K562 (cell line): Measurements from ENCODE around the gene SEC14L1. TPM values are rescaled to one million over a fixed set of nuclear protein-coding genes. Genes with fewer than 3 reads are reported as not detected.

Source experiments
- ATAC-seq: fragments of 200-7000 bp; cut with Tn5 transposase; 3 replicates; pipeline ENCODE4 v1.9.1; 2020; ENCODE audit warnings: moderate library complexity
- BruUV-seq: library from RNA; stranded (reverse); fragments of 400-500 nt; replicated peaks from 2 replicates; lab custom pipeline; 2021; lab: Mats Ljungman, UMichigan
- CTCF ChIA-PET: fragments of 300-600 bp; formaldehyde crosslinking; extraction: SDS; loops from one replicate; lab custom pipeline; 2021; ENCODE audit warnings: low intra/inter-chr PET ratio; lab: Yijun Ruan, JAX
- POLR2A ChIA-PET: fragments of 300-600, 350-650 bp; sonication (Branson Sonifier 250); formaldehyde crosslinking; extraction: SDS; loops from one replicate; lab custom pipeline; 2021; ENCODE audit warnings: antibody characterized with exemption, inconsistent platforms; lab: Yijun Ruan, JAX
- DNase-seq, 4 experiments: peaks; one replicate each; pipeline versions ENCODE4 v3.0.0 to v3.0.0-alpha.2; 2011 to 2018; ENCODE audit warnings: low spot score in 3 of 4, mixed read lengths in 3 of 4; ENCODE audit errors: extremely low read depth in 1 of 4
- FAIRE-seq: peaks from 2 replicates; lab custom pipeline; 2011; peaks lifted over from hg19 to GRCh38; lab: Jason Lieb, UNC
- H2AFZ ChIP-seq: 2 replicates; pipeline ENCODE4 v1.6.0; 2011; ENCODE audit warnings: low read depth, low read length, control low read depth, inconsistent platforms
- H3K27ac ChIP-seq: fragments of 200-600 bp; 3 replicates; pipeline ENCODE4 v1.8.0; 2011; ENCODE audit warnings: low read depth, mild to moderate bottlenecking, control low read depth, inconsistent platforms, low read length, moderate library complexity, mixed read lengths; ENCODE audit errors: extremely low read depth
- H3K27me3 ChIP-seq, 2 experiments: fragments of 300-600 bp in 1 of 2; 2 replicates in 1 of 2; 3 replicates in 1 of 2; pipeline versions ENCODE4 v1.6.0 to v1.8.0; 2011; ENCODE audit warnings: inconsistent platforms in 2 of 2, low read length in 2 of 2, mild to moderate bottlenecking in 1 of 2, mixed read lengths in 1 of 2, moderate library complexity in 1 of 2; ENCODE audit not compliant: control insufficient read depth in 2 of 2, insufficient read depth in 2 of 2
- H3K36me3 ChIP-seq: fragments of 300-600 bp; 3 replicates; pipeline ENCODE4 v1.8.0; 2011; ENCODE audit warnings: mild to moderate bottlenecking, low read length, inconsistent platforms; ENCODE audit not compliant: control insufficient read depth, insufficient read depth
- H3K4me1 ChIP-seq, 2 experiments: fragments of 200-600 bp in 1 of 2; replicated peaks in 1 of 2; 2 replicates in 1 of 2; 3 replicates in 1 of 2; pipeline versions ENCODE4 v1.5.1 to v1.8.0; 2011; ENCODE audit warnings: inconsistent platforms in 2 of 2, low read length in 2 of 2, mild to moderate bottlenecking in 1 of 2, mixed read lengths in 1 of 2, moderate library complexity in 1 of 2; ENCODE audit not compliant: control insufficient read depth in 2 of 2, insufficient read depth in 2 of 2
- H3K4me2 ChIP-seq: 2 replicates; pipeline ENCODE4 v1.6.1; 2011; ENCODE audit warnings: low read length, control low read depth, inconsistent platforms, mixed read lengths; ENCODE audit not compliant: insufficient read depth
- H3K4me3 ChIP-seq: fragments of 200-600 bp; sonication (generic), shearing (Covaris generic); 2 replicates; pipeline ENCODE4 v1.5.1; 2016; ENCODE audit warnings: control low read depth, inconsistent platforms
- H3K79me2 ChIP-seq: fragments of 200-600 bp; 3 replicates; pipeline ENCODE4 v1.8.0; 2011; ENCODE audit warnings: low read length, inconsistent platforms; ENCODE audit not compliant: control insufficient read depth, insufficient read depth
- H3K9ac ChIP-seq, 2 experiments: 2 replicates each; pipeline versions ENCODE4 v1.6.0 to v1.6.1; 2011; ENCODE audit warnings: low read depth in 2 of 2, low read length in 2 of 2, control low read depth in 1 of 2, inconsistent platforms in 1 of 2, mild to moderate bottlenecking in 1 of 2, mixed read lengths in 1 of 2; ENCODE audit not compliant: insufficient read depth in 1 of 2
- H3K9me1 ChIP-seq: one replicate; pipeline ENCODE4 v1.6.0; 2011; ENCODE audit warnings: inconsistent platforms, mild to moderate bottlenecking, low read length, moderate library complexity; ENCODE audit not compliant: control insufficient read depth, insufficient read depth
- H3K9me3 ChIP-seq: replicated peaks from 2 replicates; pipeline ENCODE4 v1.5.1; 2011; ENCODE audit warnings: low read depth, low read length, inconsistent platforms; ENCODE audit not compliant: control insufficient read depth, insufficient read depth
- H4K20me1 ChIP-seq: replicated peaks from 2 replicates; pipeline ENCODE4 v1.6.1; 2011; ENCODE audit warnings: low read length, inconsistent platforms, mixed read lengths; ENCODE audit not compliant: control insufficient read depth, insufficient read depth
- BMI1 ChIP-seq: fragments of 150-350 bp; IDR thresholded peaks from 2 replicates; pipeline ENCODE4 v1.6.1; 2014; ENCODE audit warnings: low read length
- FOXK1 ChIP-seq: sonication (generic); formaldehyde crosslinking; IDR thresholded peaks from 2 replicates; pipeline ENCODE4 v1.8.0; 2022; ENCODE audit warnings: missing genetic modification reagents, mild to moderate bottlenecking, borderline replicate concordance
- NCOA4 ChIP-seq: fragments of 450-650 bp; IDR thresholded peaks from 2 replicates; pipeline ENCODE4 v1.6.1; 2018; ENCODE audit warnings: mild to moderate bottlenecking; ENCODE audit not compliant: partially characterized antibody
- NCOA6 ChIP-seq: fragments of 450-650 bp; IDR thresholded peaks from 2 replicates; pipeline ENCODE4 v1.6.1; 2017; ENCODE audit warnings: mild to moderate bottlenecking
- RBM15 ChIP-seq: fragments of 200-400 bp; formaldehyde crosslinking; IDR thresholded peaks from 2 replicates; pipeline ENCODE4 v1.6.1; 2018; ENCODE audit warnings: mild to moderate bottlenecking, low read length, moderate library complexity; ENCODE audit not compliant: insufficient read depth
- SRSF3 ChIP-seq: fragments of 200-400 bp; formaldehyde crosslinking; IDR thresholded peaks from 2 replicates; pipeline ENCODE4 v1.6.1; 2016; ENCODE audit warnings: mild to moderate bottlenecking, low read length, moderate library complexity; ENCODE audit not compliant: insufficient read depth
- TSHZ1 ChIP-seq: fragments of 250-450 bp; sonication (Bioruptor Pico); IDR thresholded peaks from 2 replicates; pipeline ENCODE4 v1.4.0; 2020; ENCODE audit warnings: mild to moderate bottlenecking, moderate library complexity
- ZBED1 ChIP-seq: IDR thresholded peaks from 2 replicates; pipeline ENCODE4 v1.6.1; 2014
- ZNF274 ChIP-seq: IDR thresholded peaks from 2 replicates; pipeline ENCODE4 v1.6.1; 2011; ENCODE audit warnings: low read depth, mild to moderate bottlenecking, low read length, moderate library complexity, borderline replicate concordance
- ZNF639 ChIP-seq, 2 experiments: fragments of 200-800 bp in 1 of 2; sonication (Bioruptor generic) in 1 of 2; sonication (generic) in 1 of 2; formaldehyde crosslinking in 1 of 2; IDR thresholded peaks in 1 of 2; conservative IDR thresholded peaks in 1 of 2; 2 replicates each; pipeline versions ENCODE4 v1.5.0 to v1.6.1; 2016 to 2020; ENCODE audit warnings: missing compliant biosample characterization in 1 of 2, missing genetic modification characterization in 1 of 2, missing genetic modification reagents in 1 of 2
- WGBS: fragments of 100-300 bp; shearing (Covaris generic); methylation state at CpG from one replicate; pipeline ENCODE4 v1.1.6; 2016; ENCODE audit warnings: low coverage, mixed read lengths; ENCODE audit not compliant: insufficient coverage; ENCODE audit errors: missing lambda C conversion rate; 5-methylcytosine and 5-hydroxymethylcytosine counted together
- in situ Hi-C: fragments of 300-500 bp; cut with MboI; formaldehyde crosslinking; loops from 4 replicates; pipeline ENCODE4 v1.15.0; 2018; ENCODE audit warnings: inconsistent platforms, mixed read lengths
- intact Hi-C: fragments of 100-400 bp; cut with micrococcal nuclease; formaldehyde crosslinking; loops from 2 replicates; pipeline ENCODE4 v1.14.2; 2022
- polyA plus RNA-seq, 8 experiments: library from polyadenylated mRNA; depleted of rRNA in 4 of 8; stranded (reverse) in 5 of 8; unstranded in 3 of 8; fragments of >200 nt; fragmentation: Nextera tagmentation in 2 of 8; fragmentation: Illumina TruSeq in 1 of 8; extraction: Ambion mirVana in 2 of 8; extraction: Trizol in 1 of 8; gene quantifications; 2 replicates each; pipeline versions ENCODE4 v1.2.1 to v1.2.3, GENCODE V29; 2011 to 2014; ENCODE audit warnings: inconsistent platforms in 1 of 8, missing spikeins in 1 of 8
- total RNA-seq, 7 experiments: library from RNA; depleted of rRNA in 6 of 7; stranded (reverse); fragments of >200 nt in 6 of 7; fragmentation: Illumina TruSeq in 2 of 7; extraction: Trizol in 2 of 7; gene quantifications; 2 replicates each; pipeline versions ENCODE4 v1.2.1 to v1.2.3, GENCODE V29; 2011 to 2021; ENCODE audit warnings: low replicate concordance in 1 of 7

The SEC14L1 gene
- total and polyA plus RNA-seq, 9 of the 15 experiments (the other 6 are each of a cell fraction or from before 2014, with no cell fraction given) = 3.1 to 39.7 (median 15.2) TPM

DNA sequence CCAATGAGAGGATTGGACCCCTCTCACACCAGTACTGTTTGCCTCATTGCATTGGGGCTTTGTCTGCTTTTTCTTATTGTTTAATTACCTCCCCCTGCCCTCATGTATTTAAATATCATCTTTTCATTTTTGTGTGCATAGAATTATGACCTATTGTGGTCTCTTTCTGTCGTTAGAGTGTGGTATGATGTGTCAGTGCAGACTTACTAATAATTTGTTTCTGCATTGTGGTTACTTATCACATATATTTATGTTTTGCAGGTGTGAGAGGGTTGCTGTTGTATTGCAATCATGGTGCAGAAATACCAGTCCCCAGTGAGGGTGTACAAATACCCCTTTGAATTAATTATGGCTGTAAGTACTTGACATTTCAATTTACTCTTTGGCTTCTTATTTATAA lies 2.5 kb downstream of the SEC14L1 start (continued):
- no peak for TF ChIP-seq ZNF639 (CRISPR knock-in tag; conservative IDR thresholded peaks at IDR 0.05 in 1 of 2, IDR thresholded peaks at IDR 0.05 in 1 of 2)
- TF ChIP-seq SRSF3 = no peak

- peaks cover 4% of the 10 kb centered on the region; the same call in 1 of the 2 replicates for H3K9me3 ChIP-seq
- ATAC-seq (no peak), DNase-seq (no peak), FAIRE-seq (no peak)
- H2AFZ ChIP-seq = no peak overlapping the region
- intact Hi-C loops = loop anchor here (5.0 kb wide), 1 partner anchor 57 kb away; no protein-coding TSS in a partner anchor
- ChIA-PET POLR2A (no interaction called here), CTCF (no interaction called here)
- in situ Hi-C loops = no loop called here
- H3K9me1 ChIP-seq = no peaks in the 10 kb centered on the region
- H3K9ac ChIP-seq = no peak overlapping the region
- H3K4me1 ChIP-seq = peaks cover 11 to 26% of the 10 kb centered on the region in 2 experiments
- H3K27me3 ChIP-seq = no peaks in the 10 kb centered on the region
- 78% methylated on average over 4 of the region's 4 CpGs for WGBS
- no peak overlapping the region for H3K27ac ChIP-seq
- peaks cover 53% of the 10 kb centered on the region; the same call in 2 of the 3 replicates for H3K36me3 ChIP-seq
- no TSS peak for BruUV-seq
- H3K4me3 ChIP-seq = no peak overlapping the region
- peaks cover 38% of the 10 kb centered on the region for H3K79me2 ChIP-seq
- no peaks in the 10 kb centered on the region for H4K20me1 ChIP-seq
- no peak overlapping the region for H3K4me2 ChIP-seq
- TF ChIP-seq ZBED1 (no peak), RBM15 (no peak), ZNF274 (no peak), NCOA4 (no peak), FOXK1 (CRISPR knock-in tag) (no peak), TSHZ1 (CRISPR knock-in tag) (no peak), BMI1 (no peak), NCOA6 (no peak)
These were observed 3.5 kb downstream of the SEC14L1 start for GRCh38 chr17:77144227-77144626.
